ENCODE measurements around the gene ZBED4.
A peak's percentile ranks its signal among the peaks of the same experiment; 100 is the strongest.

ZBED4 gene

GRCh38 chr22:49825944-49826602 is 27.6 kb upstream of the ZBED4 start:
- peak; percentile 46 to 52 for DNase-seq (ENCODE audit: low read depth in 2 of 2)

- DNase-seq (ENCODE audit: low read depth in 2 of 2): no peak
Measured at GRCh38 chr22:49826603-49827270, 26.9 kb upstream of the ZBED4 start.

- no peak for DNase-seq (ENCODE audit: low read depth in 2 of 2)
Measured at GRCh38 chr22:49827271-49827852, 26.3 kb upstream of the ZBED4 start.

GRCh38 chr22:49827853-49828598 is 25.6 kb upstream of the ZBED4 start, which contains the start of gene BRD1:
Gene BRD1, minus strand, starts transcription at chr22:49827873. Its CDS starts 3,556 bp downstream, at chr22:49824317.
- peak; percentile 38 to 39 for DNase-seq (ENCODE audit: low read depth in 2 of 2)

GRCh38 chr22:49828599-49828965 is 25.1 kb upstream of the ZBED4 start:
- DNase-seq (ENCODE audit: low read depth in 2 of 2): no peak

GRCh38 chr22:49829044-49829853 is 24.4 kb upstream of the ZBED4 start:
- no peak for DNase-seq (ENCODE audit: low read depth in 2 of 2)

GRCh38 chr22:49833340-49834007 is 20.2 kb upstream of the ZBED4 start:
- DNase-seq (ENCODE audit: low read depth in 2 of 2): no peak

- peak; percentile 65 to 73 for DNase-seq (ENCODE audit: low read depth in 2 of 2)
Measured at GRCh38 chr22:49838771-49839717, 14.6 kb upstream of the ZBED4 start.

GRCh38 chr22:49845241-49845640 is 8.4 kb upstream of the ZBED4 start:
- DNase-seq (ENCODE audit: low read depth in 2 of 2): no peak

GRCh38 chr22:49845666-49846459 is 7.8 kb upstream of the ZBED4 start:
- no peak for DNase-seq (ENCODE audit: low read depth in 2 of 2)

- DNase-seq (ENCODE audit: low read depth in 2 of 2): no peak
Measured at GRCh38 chr22:49847751-49848689, 5.6 kb upstream of the ZBED4 start.

- no peak for DNase-seq (ENCODE audit: low read depth in 2 of 2)
Measured at GRCh38 chr22:49848690-49849160, 4.9 kb upstream of the ZBED4 start.

GRCh38 chr22:49849161-49850020 is 4.3 kb upstream of the ZBED4 start:
- DNase-seq (ENCODE audit: low read depth in 2 of 2): no peak

- DNase-seq (ENCODE audit: low read depth in 2 of 2): no peak
Measured at GRCh38 chr22:49850021-49850911, 3.4 kb upstream of the ZBED4 start.

GRCh38 chr22:49850959-49851802 is 2.5 kb upstream of the ZBED4 start:
- DNase-seq (ENCODE audit: low read depth in 2 of 2): no peak
